Measurements from ENCODE around the gene SMURF2.
A peak's percentile ranks its signal among the peaks of the same experiment; 100 is the strongest.
"Not testable (repeated sequence)": the region's sequence is repeated elsewhere in the genome, so short reads cannot be mapped to it uniquely, and the experiment has no call there.

Gene SMURF2

DNA sequence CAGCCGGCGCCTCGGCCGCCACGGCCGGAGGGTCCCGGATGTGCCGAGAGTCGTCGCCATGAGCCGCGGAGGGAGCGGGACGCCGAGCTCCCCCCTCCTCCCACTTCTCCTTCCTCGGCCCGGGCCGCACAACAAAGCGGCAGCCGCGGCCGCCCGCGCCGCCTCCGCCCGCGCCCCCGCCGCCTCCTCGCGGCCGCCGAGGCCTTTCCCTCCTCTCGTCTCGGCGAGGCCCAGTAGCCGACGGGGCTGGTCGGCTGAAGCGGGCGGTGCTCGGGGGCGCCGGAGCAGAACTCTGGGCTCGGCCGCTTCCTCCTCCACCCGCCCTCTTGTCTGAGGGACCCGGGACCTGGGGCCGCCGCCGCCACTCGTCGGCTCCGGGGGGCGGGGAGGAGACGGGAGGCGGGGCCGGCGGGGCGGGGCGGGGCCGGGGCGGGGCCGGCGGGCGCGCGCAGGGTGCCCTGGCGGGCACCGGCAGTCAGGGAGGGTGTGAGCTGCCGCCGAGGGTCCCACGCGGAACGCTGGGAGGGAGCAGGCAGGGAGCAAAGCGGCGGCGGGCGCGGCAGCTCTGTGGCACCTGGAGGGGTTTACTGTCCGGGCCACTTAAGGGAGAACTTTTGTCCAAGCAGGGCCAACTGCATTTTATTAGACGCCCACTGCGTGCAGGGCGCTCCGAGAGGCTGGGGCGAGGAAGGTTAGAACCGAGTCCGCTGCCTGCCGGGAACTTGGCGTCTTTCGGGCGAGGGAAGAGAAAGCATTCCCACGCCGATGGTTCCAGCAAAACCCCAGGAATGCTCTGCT, at the start of gene SMURF2:
TSS of gene SMURF2 (minus strand) at position 332 of the 798 bp plus-strand sequence. CDS start 427 bp downstream, outside the sequence.
- DNase-seq, result peak; percentile 74

DNA sequence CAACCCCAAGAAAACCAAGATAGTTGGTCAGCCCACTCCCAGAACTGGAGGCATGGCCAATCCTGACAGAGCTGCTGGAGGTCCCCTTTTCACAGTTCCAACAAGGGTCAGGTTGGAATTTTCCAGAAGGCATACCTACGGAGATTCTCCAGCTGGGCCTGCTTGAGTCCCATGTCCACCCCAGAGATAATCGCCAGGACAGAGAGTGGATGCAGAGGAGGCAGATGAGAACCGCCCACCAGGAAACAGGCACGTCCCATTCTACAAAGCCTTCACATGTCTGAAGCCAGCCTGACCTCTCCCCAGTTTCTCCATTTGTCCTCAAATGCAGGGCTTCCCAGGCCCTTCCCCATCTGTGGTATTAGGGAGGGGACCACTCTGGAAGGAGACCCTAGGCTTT, 47.4 kb upstream of the SMURF2 start:
- DNase-seq, result no peak

DNA sequence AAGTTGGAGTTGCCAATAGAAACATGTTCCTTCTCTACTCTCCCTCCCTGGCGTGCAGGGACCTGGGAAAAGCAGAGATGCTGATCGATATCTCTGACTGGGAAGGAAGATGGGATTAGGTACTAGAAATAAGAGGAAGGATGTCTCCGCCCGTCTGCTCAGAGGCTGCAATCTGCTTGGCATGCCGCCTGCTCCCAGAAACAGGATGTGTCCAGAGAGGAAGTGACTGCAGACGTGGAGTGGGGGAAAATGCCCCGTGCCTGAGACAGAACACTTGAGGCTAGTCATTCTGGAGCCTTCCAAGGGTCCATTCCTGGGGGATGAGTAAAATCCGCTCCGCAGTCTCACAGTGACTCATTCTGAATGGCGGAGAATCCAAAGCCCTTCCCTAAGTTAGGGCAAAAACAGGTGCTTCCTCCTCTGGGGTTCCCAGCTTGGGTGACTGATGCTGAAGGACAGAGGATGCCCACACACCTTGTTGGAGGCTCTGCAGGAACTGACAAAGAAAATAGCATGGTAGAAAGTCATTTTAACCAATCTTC, 45.0 kb upstream of the SMURF2 start:
- DNase-seq, result peak; percentile 95

DNA sequence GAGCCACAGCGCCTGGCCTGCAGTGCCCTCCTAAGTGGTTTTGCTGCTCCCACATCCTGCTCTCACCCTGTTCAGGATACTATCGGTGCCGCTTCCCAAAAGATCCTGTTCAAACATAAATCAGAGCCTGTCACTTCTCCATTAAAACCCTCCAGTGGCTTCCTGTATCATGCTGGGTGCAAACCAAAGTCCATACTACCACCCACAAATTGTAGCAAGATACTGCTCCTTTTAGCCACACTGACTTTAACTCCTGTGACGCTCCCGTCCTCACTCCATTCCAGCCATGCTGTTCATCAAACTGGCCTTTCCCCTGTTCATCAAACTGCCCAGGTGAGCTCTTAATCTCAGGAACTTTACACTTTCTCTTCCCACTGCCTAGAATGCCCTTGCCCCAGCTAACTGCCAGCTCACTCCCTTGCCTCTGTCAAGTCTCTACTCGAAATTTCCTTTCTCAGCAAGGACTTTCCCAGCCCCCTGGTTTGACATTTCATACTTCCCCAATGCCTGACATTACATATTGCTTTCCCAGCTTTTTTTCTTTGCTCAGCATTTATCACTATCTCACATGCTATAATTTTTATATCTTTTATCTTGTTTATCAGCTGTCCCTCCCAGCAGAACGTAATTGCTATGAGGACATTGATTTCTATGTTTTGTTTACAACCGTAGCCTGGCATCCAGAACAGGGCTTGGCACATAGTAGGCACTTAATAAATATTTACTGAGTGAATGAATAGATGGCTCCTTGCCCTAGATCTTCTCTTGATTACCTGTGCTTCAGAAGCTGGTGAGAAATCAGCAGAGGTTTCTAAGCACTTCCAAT, 44.3 kb upstream of the SMURF2 start:
- no peak for DNase-seq

DNA sequence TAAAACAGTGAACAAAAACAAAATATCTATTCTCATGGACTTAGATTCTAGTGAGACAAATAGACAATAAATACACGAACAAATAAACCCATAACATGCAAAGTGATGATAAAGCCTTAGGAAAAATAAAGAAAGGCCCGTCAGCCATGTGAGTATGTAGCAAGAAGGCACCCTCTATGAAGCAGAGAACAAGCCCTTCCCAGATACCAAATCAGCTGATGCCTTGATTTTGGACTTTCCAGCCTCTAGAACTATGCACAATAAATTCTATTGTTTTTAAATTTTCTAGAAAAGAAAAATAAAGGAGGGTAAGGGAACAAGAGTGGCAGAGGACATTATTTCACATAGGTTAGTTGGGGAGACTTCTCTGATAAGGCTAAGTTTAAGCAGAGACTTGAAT, 40.7 kb upstream of the SMURF2 start:
- no peak for DNase-seq

DNA sequence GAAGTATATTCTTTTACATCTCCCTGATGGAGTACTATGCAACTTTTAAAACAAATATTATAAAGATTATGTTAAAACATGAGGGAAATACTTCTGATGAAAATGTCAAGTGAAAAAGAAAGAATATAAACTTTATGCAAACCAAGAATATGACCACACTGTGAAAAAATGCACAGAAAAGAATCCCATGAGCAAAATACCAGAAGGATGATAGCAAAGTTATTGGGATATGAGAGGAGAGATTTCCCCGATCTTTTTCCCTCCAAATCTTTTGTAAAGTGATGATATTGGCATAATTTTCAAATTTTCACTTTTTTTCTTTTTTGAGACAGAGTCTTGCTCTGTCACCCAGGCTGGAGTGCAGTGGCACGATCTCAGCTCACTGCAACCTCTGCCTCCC, 36.6 kb upstream of the SMURF2 start:
- DNase-seq, result no peak

DNA sequence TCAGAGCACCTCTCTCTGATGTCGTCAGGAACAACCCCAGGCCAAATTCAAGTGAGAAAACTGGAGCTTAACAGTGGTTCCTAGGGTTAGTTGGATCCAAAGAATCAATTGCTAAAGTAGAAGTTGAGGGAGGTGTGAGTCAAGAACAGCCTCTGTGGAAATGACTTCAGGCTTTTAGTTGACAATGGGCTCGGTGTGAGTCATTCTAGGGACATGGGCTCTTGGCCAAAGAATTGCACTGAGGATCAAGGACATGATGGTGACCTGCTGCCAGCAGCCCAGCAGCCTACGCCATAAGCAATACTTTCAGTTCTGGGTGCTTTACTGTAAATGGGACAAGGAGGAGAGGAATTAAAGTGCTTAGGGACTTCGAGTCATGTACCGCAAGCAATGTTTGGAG, 32.1 kb upstream of the SMURF2 start:
- peak; percentile 55 for DNase-seq

DNA sequence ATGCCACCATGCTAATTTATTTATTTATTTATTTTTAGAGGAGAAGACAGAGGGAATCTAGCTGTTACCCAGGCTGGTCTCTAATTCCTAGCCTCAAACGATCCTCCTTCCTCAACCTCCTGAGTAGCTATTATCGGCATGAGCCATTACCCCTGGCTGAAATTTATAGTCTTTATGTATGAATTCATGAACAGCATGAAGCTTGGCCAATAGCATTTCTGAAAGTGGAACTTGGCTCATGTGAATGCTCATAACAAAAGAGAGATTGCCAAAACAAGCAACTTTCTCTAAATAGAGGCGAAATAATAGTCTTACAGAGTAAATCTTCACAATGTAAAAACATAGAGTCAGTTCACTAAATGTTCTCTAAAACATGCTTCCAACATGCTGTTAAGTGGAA, 30.1 kb upstream of the SMURF2 start:
- no peak for DNase-seq

DNA sequence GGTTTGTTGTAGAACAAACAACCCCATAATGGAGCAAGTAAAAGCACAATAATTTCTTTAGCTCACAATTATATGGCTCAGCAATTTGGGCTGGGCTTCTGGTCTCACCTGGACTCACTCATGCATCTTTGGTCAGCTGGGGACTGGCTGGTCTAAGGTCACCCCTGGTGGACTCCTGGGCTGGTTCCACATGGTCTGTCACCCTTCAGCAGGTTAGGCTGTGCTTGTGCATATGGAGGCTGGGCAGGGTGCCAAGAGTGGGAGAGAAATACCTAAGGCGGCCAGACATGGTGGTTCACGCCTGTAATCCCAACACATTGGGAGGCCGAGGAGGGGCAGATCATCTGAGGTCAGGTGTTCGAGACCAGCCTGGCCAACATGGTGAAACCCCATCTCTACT, 27.0 kb upstream of the SMURF2 start:
- DNase-seq, result no peak

DNA sequence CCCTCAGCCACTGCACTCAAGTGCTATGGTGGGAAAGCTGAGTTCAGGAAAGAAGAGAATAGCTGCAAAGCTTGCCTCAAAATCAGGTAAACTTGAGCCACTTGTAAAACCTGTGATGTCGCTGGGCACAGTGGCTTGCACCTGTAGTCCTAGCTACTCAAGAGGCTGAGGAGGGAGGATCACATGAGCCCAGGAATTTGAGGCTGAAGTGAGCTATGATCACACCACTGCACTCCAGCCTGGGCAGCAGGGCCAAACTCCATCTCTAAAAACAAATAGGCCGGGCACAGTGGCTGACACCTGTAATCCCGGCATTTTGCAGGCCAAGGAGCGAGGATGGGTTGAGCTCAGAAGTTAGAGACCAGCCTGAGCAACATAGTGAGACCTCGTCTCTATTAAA, 26.4 kb upstream of the SMURF2 start:
- no peak for DNase-seq

DNA sequence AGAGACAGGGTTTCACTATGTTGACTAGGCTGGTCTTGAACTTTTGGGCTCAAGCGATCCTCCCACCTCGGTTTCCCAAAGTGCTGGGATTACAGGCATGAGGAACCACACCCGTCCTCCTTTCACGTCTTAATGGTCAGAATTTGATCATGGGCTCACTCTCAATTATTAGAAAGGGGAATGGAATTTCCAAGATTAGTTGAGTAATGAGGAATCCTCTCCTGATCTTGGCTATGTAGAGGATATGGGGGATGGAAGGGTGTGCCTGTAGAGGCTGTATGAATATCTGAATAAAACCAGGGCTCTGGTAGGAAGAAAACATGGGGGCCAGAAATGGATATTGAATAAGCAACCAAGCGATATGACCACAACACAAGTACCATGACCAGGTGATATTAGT, 25.9 kb upstream of the SMURF2 start:
- no peak for DNase-seq

DNA sequence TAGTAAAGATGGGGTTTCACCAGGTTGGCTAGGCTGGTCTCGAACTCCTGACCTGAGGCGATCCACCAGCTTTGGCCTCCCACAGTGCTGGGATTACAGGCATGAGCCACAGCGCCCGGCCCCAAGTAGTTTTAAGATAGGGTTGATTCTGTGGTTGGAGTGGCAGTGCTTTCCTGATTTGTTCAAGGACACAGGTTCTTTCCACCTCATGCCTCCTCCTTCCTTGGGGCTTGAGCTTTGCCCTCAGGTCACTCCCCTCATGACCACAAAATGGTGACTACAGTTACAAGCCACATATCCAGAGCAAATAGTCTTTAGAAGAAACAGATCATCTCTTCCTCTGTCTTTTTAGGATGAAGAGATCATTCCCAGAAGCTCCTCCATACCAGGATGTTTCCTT, 25.3 kb upstream of the SMURF2 start:
- no peak for DNase-seq

DNA sequence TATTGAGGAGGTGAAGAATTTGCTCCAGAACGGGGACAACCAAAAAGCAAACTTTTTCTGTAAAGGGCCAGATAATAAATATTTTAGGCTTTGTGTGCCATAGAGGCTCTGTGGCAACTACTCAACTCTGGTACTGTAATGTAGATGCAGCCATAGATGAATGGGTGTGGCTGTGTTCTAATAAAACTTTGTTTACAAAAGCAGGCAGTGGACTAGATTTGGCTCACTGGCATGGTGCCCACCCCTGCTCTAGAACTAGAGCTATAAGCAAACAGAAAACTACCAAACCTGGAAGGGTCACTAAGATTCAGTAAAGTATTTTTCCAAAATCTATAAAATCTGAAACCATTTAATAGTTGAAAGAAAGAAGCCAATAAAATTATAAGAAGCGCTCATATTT, 24.6 kb upstream of the SMURF2 start:
- DNase-seq, result no peak

DNA sequence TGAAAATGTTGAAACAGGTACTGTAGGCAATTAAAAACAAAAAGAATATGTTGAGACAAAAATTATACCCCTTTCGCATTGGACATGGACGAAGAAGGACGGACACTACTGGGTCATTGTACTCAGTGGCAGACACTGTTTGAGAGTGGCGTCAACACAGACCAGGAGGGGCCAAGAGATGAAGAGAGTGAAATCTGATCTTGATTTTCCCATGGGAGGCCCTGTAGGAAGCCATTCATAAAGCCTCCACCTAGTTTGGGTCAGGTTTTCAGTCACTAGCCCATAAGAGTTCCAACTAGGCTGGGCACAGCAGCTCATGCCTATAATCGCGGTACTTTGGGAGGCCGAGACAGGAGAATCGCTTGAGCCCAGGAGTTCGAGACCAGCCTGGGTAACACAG, 23.6 kb upstream of the SMURF2 start:
- DNase-seq, result no peak

DNA sequence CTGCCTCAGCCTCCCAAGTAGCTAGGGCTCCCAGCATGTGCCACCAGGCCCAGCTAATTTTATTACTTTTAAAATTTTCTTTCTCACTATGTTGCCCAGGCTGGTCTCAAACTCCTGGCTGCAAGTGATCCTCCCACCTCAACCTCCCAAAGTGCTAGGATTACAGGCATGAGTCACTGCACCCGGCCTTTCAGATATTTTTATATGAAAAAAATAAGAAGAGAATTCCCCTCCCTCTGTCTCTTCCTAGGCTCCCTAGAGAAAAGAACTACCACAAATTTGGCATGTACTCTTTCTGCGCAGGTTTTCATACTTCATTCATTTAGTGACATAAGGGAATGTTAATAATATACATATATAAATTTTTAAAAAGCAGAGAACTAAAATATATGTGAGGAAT, 21.7 kb upstream of the SMURF2 start:
- DNase-seq, result no peak

DNA sequence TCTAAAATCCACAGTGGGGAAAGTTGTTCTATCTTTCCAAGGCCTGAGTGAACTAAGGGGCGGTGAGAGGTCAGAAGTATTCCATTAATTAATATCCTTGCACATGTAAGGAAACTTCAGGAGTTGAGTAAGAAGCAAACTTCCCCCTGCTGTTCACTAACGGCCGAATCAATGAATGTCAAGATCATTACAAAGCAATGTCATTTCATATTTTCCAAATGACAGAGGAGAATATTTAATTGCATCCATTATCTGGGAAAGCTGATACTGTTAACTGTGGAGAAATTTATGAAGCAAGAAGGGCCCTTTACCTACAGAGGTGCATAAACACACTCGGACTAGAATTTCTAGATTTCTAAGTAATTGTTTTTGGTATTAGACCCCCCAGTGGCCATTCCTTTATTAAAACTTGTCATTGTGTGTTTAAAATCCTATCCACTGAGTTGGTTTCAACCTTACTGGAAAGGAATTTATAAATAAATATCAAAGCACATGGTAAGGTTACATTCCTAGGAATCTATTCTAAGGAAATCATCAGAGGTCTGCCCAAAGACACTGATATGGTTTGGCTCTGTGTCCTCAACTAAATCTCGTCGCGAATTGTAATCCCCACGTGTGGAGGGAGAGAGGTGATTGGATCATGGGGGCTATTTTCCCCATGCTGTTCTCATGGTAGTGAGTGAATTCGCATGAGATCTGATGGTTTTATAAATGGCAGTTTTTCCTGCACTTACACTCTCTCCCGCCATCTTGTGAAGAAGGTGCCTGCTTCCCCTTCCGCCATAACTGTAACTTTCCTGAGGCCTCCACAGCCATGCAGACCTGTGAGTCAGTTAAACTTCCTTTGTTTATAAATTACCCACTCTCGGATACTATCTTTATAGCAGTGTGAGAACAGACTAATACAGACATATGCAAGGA, 20.4 kb upstream of the SMURF2 start:
- peak; percentile 43 for DNase-seq

DNA sequence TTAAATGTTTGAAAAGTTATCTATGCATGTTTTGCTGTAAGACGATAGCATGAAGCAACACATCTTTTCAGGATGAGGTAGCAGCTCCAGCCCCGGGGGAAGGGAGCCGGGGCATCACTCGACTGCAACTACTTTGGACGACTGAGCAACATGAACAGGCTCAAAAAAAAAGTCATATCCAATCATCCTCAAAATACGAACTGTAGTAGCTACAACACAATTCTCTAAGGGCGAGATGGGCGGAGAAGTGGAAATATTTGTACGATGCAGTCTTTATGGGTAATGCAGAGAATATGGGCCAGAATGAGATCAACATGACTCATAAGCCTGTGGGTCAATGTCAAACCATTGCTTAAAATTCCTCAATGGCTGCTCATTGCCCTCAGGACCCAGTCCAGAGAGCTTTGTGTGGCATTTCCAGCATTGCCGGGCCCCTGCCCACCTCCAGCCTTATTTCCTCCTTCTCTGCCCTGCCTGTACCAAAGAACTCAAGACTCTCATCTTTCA, 17.7 kb upstream of the SMURF2 start:
- DNase-seq, result peak; percentile 90

DNA sequence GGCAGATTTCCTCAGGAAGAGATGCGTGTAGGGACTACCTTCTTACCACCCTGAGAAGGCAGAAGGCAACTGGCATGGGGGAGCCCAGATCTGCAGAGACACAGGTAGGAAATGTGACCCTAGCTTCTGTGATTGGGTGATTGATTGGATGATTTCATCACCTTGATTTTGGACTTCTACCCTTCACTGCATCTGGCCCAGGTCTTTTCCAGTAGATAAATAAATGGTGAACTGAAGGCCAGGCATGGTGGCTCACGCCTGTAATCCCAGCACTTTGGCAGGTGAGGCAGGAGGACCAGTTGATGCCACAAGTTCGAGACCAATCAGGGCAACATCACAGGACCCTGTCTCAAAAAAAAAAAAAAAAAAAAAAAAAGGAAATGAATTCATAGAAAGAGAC, 14.7 kb upstream of the SMURF2 start:
- no peak for DNase-seq

DNA sequence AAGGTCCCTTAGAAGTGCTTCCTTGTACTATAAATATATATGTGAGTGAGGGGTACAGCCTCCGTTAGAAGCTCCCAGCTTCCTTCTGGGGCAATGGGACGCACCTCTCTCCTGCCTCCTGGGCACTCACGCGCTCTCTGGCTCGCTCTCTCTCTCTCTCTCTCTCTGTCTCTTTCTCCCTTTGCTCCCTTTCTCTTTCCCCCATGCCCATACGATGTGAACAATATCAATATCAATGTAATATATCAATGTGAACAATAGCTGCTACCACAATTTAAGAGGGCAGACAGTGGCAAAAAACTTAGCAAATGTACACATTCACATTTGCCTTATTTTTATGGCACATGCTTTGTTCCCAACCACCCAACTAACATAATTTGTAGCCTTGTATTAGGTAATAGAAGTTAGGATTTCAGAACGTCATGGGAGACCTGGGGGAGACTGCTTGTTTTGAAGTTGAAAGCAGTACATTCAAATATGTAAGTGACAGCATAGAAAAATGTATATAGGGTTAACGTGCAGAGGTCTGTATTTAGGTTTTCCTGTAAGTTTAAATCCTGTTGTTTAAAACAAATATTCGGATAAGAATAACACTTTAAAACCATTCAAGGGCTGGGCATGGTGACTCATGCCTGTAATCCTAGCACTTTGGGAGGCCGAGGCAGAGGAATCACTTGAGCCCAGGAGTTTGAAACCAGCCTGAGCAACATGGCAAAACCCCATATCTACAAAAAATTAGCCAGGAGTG, 8.9 kb upstream of the SMURF2 start:
- DNase-seq, result not testable (repeated sequence)

DNA sequence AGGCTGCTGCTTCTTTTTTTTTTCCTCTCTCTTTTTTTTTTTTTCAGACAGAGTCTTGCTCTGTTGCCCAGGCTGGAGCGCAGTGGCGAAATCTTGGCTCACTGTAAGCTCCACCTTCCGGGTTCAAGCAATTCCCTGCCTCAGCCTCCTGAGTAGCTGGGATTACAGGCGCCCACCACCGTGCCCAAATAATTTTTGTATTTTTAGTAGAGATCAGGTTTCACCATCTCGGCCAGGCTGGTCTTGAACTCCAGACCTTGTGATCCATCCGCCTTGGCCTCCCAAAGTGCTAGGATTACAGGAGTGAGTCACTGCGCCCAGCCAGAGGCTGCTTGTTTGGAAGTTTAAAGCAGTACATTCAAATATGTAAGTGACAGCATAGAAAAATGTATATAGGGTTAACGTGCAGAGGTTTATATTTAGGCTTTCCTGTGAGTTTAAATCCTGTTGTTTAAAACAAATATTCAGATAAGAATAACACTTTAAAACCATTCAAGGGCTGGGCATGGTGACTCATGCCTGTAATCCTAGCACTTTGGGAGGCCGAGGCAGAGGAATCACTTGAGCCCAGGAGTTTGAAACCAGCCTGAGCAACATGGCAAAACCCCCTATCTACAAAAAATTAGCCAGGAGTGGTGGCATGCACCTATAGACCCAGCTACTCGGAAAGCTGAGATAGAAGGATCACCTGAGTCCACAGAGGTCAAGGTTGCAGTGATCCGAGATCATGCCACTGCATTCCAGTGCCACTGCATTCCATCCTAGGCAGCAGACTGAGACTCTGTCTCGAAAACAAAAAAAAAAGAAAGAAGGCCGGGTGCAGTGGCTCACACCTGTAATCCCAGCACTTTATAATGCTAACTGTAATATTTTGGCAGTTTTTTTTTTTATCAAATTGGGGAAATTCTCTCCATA, 6.0 kb upstream of the SMURF2 start:
- DNase-seq, result not testable (repeated sequence)

Measured in T1000 (cell line).